ENCODE data around the gene HMCN2.

DNA sequence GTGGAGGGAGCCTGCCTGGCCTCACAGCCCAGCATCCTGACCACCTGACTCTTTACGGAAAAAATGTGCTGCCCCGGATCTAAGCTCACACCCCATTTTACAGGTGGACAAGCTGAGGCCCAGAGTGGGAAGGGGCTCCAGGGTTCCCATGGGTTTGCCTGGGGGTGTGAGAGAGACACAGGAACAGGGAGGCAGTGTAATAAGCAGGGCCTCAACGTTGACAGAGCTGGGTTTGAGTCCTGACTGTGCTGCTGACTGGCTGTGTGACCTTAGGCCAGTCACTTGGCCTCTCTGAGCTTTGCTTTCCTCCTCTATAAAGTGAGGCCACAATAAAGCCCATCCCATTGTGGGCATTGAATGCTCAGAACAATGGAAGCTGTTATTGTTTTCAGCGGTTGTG, 73.7 kb downstream of the HMCN2 start:
- TF ChIP-seq, protein P1, sequence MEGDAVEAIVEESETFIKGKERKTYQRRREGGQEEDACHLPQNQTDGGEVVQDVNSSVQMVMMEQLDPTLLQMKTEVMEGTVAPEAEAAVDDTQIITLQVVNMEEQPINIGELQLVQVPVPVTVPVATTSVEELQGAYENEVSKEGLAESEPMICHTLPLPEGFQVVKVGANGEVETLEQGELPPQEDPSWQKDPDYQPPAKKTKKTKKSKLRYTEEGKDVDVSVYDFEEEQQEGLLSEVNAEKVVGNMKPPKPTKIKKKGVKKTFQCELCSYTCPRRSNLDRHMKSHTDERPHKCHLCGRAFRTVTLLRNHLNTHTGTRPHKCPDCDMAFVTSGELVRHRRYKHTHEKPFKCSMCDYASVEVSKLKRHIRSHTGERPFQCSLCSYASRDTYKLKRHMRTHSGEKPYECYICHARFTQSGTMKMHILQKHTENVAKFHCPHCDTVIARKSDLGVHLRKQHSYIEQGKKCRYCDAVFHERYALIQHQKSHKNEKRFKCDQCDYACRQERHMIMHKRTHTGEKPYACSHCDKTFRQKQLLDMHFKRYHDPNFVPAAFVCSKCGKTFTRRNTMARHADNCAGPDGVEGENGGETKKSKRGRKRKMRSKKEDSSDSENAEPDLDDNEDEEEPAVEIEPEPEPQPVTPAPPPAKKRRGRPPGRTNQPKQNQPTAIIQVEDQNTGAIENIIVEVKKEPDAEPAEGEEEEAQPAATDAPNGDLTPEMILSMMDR (IDR thresholded peaks at IDR 0.05), result no peak
- TF ChIP-seq POLR2A (IDR thresholded peaks at IDR 0.05), result no peak
